Pancreas (tissue), 10 donors: Measurements from ENCODE around the gene B3GAT1. TPM values are rescaled to one million over a fixed set of nuclear protein-coding genes. Genes with fewer than 3 reads are reported as not detected.

Experiments used
- ATAC-seq, 4 donors: fragments of 200-7000 bp; cut with Tn5 transposase; one replicate each; pipeline versions ENCODE4 v1.8.0 to v1.9.1; 2020; ENCODE audit warnings: mild to moderate bottlenecking in 4 of 4, moderate library complexity in 4 of 4
- DNase-seq, 6 donors: peaks; one replicate each; pipeline ENCODE4 v3.0.0-alpha.2; 2020
- FAIRE-seq: peaks from 2 replicates; lab custom pipeline; 2012; peaks lifted over from hg19 to GRCh38; lab: Jason Lieb, UNC
- H3K27ac ChIP-seq, 4 donors: fragments of 200-600 bp; sonication (generic); 1 replicate in 3 of 4; 2 replicates in 1 of 4; pipeline versions ENCODE4 v1.5.0 to v1.8.0; 2020
- H3K27me3 ChIP-seq, 4 donors: fragments of 200-600 bp; one replicate each; pipeline ENCODE4 v1.8.0; 2021
- H3K36me3 ChIP-seq, 3 donors: fragments of 200-600 bp; sonication (generic) in 1 of 3; one replicate each; pipeline versions ENCODE4 v1.5.0 to v1.8.0; 2020 to 2021
- H3K4me1 ChIP-seq, 3 donors: fragments of 200-600 bp; one replicate each; pipeline ENCODE4 v1.8.0; 2021
- H3K4me3 ChIP-seq, 4 donors: fragments of 200-600 bp; sonication (generic) in 2 of 4; one replicate each; pipeline versions ENCODE4 v1.5.0 to v1.8.0; 2020 to 2021
- H3K9me3 ChIP-seq, 4 donors: fragments of 200-600 bp; one replicate each; pipeline ENCODE4 v1.8.0; 2021
- CTCF ChIP-seq, 4 donors: fragments of 200-600 bp; sonication (generic) in 3 of 4; IDR thresholded peaks; one replicate each; pipeline versions ENCODE4 v1.5.0 to v1.8.0; 2021; ENCODE audit warnings: antibody characterized with exemption in 4 of 4
- WGBS, 2 donors: extraction: QIAGEN DNeasy Blood & Tissue Kit; methylation state at CpG; one replicate each; pipeline ENCODE4 v1.1.7; 2013; 5-methylcytosine and 5-hydroxymethylcytosine counted together
- intact Hi-C, 3 donors: fragments of 100-400 bp; cut with DNase I; formaldehyde crosslinking; loops; one replicate each; pipeline versions ENCODE4 v1.11.1 to v1.14.2; 2022
- polyA plus RNA-seq, 2 donors: library from polyadenylated mRNA; stranded (reverse); fragments of 200-250 nt; gene quantifications; one replicate each; pipeline ENCODE4 v1.2.3, GENCODE V29; 2013
- total RNA-seq, 6 donors: library from RNA; stranded (reverse); fragmentation: NEBNext Ultra II Directional in 4 of 6; extraction: Animal tissue kit (Norgen Biotek cat#: 25700) in 4 of 6; gene quantifications; one replicate each; pipeline versions ENCODE4 v1.2.1 to v1.2.4, GENCODE V29; 2021 to 2023
- donor health status: healthy with polysubstance abuse.
- donor health status: DM: no; HTN: no; CAD: no; lungs with moderate emphysema.
- donor health status: DM: no; HTN: no; CAD: no.
- donor health status: control.
- donor health status: control.
- donor health status: Bipolar disorder and iron deficiency.
- donor health status: DM: yes; HTN: yes; CAD: no.
- donor health status: DM: no; HTN: no; CAD: no.
- donor health status: DM: no; HTN: no; CAD: no.
- donor health status: DM: yes; HTN: yes; CAD: no.

B3GAT1 gene
- total and polyA plus RNA-seq, 8 donors: 0.08 to 1.3 (median 0.20) TPM

GRCh38 chr11:134364261-134364660, 47.8 kb downstream of the B3GAT1 start:
- Histone ChIP-seq H3K4me3 (no peak overlapping the region), H3K4me1 (no peaks in the 10 kb centered on the region), H3K36me3 (no peaks in the 10 kb centered on the region), H3K9me3 (no peaks in the 10 kb centered on the region), H3K27me3 (no peaks in the 10 kb centered on the region), H3K27ac (no peak overlapping the region)
- 87% methylated on average over 9 of the region's 9 CpGs for whole genome bisulfite sequencing, 2 donors
- DNase-seq (peak in 1 of 6 donors; percentile 38), ATAC-seq (no peak), FAIRE-seq (no peak)
- TF ChIP-seq CTCF (IDR thresholded peaks at IDR 0.05): no peak
- intact Hi-C loops: no loop called here

DNA sequence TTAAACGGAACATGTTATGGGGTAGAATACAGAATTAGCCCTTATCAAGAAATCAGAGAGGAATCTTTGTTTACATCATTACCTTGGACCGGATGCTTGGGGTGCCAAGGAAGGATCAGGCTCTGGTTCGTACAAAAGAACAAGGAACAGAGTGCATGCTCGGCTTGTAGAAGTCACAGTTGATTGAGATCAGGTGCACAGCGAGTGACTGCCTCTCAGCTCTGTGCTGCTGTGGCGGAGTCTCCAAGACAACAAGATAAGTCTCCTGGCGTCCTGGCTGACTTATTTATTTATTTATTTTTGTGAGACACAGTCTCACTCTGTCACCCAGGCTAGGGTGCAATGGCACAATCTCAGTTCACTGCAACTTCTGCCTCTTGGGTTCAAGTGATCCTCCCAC, 48.5 kb downstream of the B3GAT1 start:
- ATAC-seq (no peak), FAIRE-seq (no peak), DNase-seq (peak in 1 of 6 donors; percentile 9)
- H3K4me1 ChIP-seq: no peaks in the 10 kb centered on the region
- TF ChIP-seq CTCF (IDR thresholded peaks at IDR 0.05): no peak
- no peaks in the 10 kb centered on the region for H3K36me3 ChIP-seq
- H3K9me3 ChIP-seq: no peaks in the 10 kb centered on the region
- H3K27me3 ChIP-seq: no peaks in the 10 kb centered on the region
- H3K4me3 ChIP-seq: no peak overlapping the region
- intact Hi-C loops: no loop called here
- no peak overlapping the region for H3K27ac ChIP-seq
- WGBS, 2 donors: 81 to 82% methylated on average over 7 of the region's 7 CpGs

DNA sequence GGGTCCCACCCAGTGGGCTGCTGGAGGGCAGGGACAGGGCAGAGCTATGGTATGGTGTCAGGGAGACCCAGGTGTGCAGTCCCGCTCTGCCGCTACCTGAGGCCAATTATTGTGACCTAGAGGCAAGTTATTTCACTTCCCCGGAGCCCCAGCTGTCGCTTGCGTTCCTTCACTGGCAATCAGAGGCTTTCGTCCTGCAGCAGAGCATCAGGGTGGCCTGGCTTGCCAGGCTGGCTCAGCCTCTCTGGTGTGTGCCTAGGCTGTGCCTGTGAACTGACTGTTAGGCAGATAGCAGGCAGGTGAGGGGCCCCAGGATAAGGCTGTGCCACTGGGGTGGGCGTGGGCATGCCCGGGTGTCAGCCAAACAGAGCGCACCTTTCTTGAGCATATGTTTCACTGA, 48.9 kb downstream of the B3GAT1 start:
- no peak for TF ChIP-seq CTCF (IDR thresholded peaks at IDR 0.05)
- intact Hi-C loops: no loop called here
- no peak for ATAC-seq
- Histone ChIP-seq H3K36me3 (no peaks in the 10 kb centered on the region), H3K27me3 (no peaks in the 10 kb centered on the region), H3K4me1 (no peaks in the 10 kb centered on the region), H3K27ac (no peak overlapping the region), H3K9me3 (no peaks in the 10 kb centered on the region), H3K4me3 (no peak overlapping the region)
- no peak for FAIRE-seq
- DNase-seq: peak in 1 of 6 donors; percentile 39
- 91 to 97% methylated on average over 9 of the region's 9 CpGs for WGBS, 2 donors

GRCh38 chr11:134362192-134362901, 49.7 kb downstream of the B3GAT1 start:
- peak in 1 of 6 donors; percentile 34 for DNase-seq
- no peaks in the 10 kb centered on the region for H3K36me3 ChIP-seq
- intact Hi-C loops: no loop called here
- no peak overlapping the region for H3K4me3 ChIP-seq
- no peak for ATAC-seq
- no peak for FAIRE-seq
- H3K27me3 ChIP-seq: no peaks in the 10 kb centered on the region
- no peak for TF ChIP-seq CTCF (IDR thresholded peaks at IDR 0.05)
- no peak overlapping the region for H3K27ac ChIP-seq
- no peaks in the 10 kb centered on the region for H3K9me3 ChIP-seq
- 89 to 92% methylated on average over 31 to 32 of the region's 32 CpGs for WGBS, 2 donors
- no peaks in the 10 kb centered on the region for H3K4me1 ChIP-seq

GRCh38 chr11:134361661-134362060, 50.4 kb downstream of the B3GAT1 start:
- intact Hi-C loops: no loop called here

More at GRCh38 chr11:134361661-134362060, 50.4 kb downstream of the B3GAT1 start:
- DNase-seq: peak in 1 of 6 donors; percentile 48
- H3K27ac ChIP-seq: no peak overlapping the region
- no peak for FAIRE-seq
- no peaks in the 10 kb centered on the region for H3K9me3 ChIP-seq
- H3K27me3 ChIP-seq: no peaks in the 10 kb centered on the region
- no peak for TF ChIP-seq CTCF (IDR thresholded peaks at IDR 0.05)
- H3K4me1 ChIP-seq: no peaks in the 10 kb centered on the region
- ATAC-seq: no peak
- H3K36me3 ChIP-seq: no peaks in the 10 kb centered on the region
- no peak overlapping the region for H3K4me3 ChIP-seq
- 86 to 87% methylated on average over 25 to 26 of the region's 26 CpGs for WGBS, 2 donors
